T-cell (primary cell): Measurements from ENCODE around the gene AP4S1. TPM values are rescaled to one million over a fixed set of nuclear protein-coding genes. Genes with fewer than 3 reads are reported as not detected.

Source experiments
- ATAC-seq, 4 experiments: fragments of 200-7000 bp in 3 of 4; fragments of 150-1000 bp in 1 of 4; cut with Tn5 transposase; replicated peaks in 1 of 4; 1 replicate in 3 of 4; 2 replicates in 1 of 4; pipeline ENCODE4 v1.10.0; 2021; ENCODE audit warnings: moderate library complexity in 3 of 4, mild to moderate bottlenecking in 2 of 4, moderate number of reproducible peaks in 1 of 4
- CTCF ChIA-PET, 2 donors: fragments of 300-600 bp; sonication (Branson Sonifier 250); formaldehyde crosslinking; loops; one replicate each; lab custom pipeline; 2022; ENCODE audit warnings: antibody characterized with exemption in 2 of 2; lab: Charles Lee
- POLR2A ChIA-PET, 2 donors: fragments of 300-600 bp; sonication (Branson Sonifier 250); formaldehyde crosslinking; loops; one replicate each; lab custom pipeline; 2022; ENCODE audit warnings: antibody characterized with exemption in 2 of 2; lab: Charles Lee
- DNase-seq, 35 experiments: peaks; one replicate each; pipeline versions ENCODE4 v3.0.0 to v3.0.0-alpha.2; 2013 to 2023
- H3K27ac ChIP-seq: one replicate; pipeline ENCODE4 v1.5.1; 2013; ENCODE audit warnings: low read length
- H3K27me3 ChIP-seq, 2 experiments: replicated peaks in 1 of 2; 1 replicate in 1 of 2; 2 replicates in 1 of 2; pipeline versions ENCODE4 v1.6.1 to v1.7.0; 2013; ENCODE audit warnings: low read length in 1 of 2, mixed read lengths in 1 of 2; ENCODE audit not compliant: control insufficient read depth in 2 of 2, insufficient read depth in 2 of 2; ENCODE audit errors: extremely low read depth in 1 of 2
- H3K36me3 ChIP-seq, 2 donors: 1 replicate in 1 of 2; 2 replicates in 1 of 2; pipeline versions ENCODE4 v1.6.1 to v1.7.0; 2013; ENCODE audit warnings: low read length in 1 of 2; ENCODE audit not compliant: control insufficient read depth in 2 of 2, insufficient read depth in 1 of 2; ENCODE audit errors: extremely low read depth in 1 of 2
- H3K4me1 ChIP-seq, 2 experiments: 1 replicate in 1 of 2; 2 replicates in 1 of 2; pipeline versions ENCODE4 v1.6.1 to v1.7.0; 2013; ENCODE audit warnings: low read length in 2 of 2, mixed read lengths in 1 of 2; ENCODE audit not compliant: insufficient read depth in 2 of 2, control insufficient read depth in 1 of 2; ENCODE audit errors: extremely low read depth in 1 of 2
- H3K4me3 ChIP-seq, 2 donors: 1 replicate in 1 of 2; 2 replicates in 1 of 2; pipeline versions ENCODE4 v1.5.1 to v1.7.0; 2013; ENCODE audit warnings: mild to moderate bottlenecking in 2 of 2, low read length in 1 of 2, moderate library complexity in 1 of 2; ENCODE audit not compliant: control insufficient read depth in 1 of 2; ENCODE audit errors: extremely low read depth in 1 of 2
- H3K9me3 ChIP-seq: 2 replicates; pipeline ENCODE4 v1.7.0; 2013
- H3K27ac Mint-ChIP-seq, 2 donors: one replicate each; pipeline ENCODE4 v1.8.0; 2020 to 2021; ENCODE audit warnings: mild to moderate bottlenecking in 2 of 2, mixed read lengths in 2 of 2
- H3K27me3 Mint-ChIP-seq, 2 donors: one replicate each; pipeline ENCODE4 v1.8.0; 2021 to 2022; ENCODE audit warnings: mixed read lengths in 2 of 2
- H3K36me3 Mint-ChIP-seq: one replicate; pipeline ENCODE4 v1.8.0; 2021; ENCODE audit warnings: mixed read lengths
- H3K4me1 Mint-ChIP-seq, 3 donors: one replicate each; pipeline ENCODE4 v1.8.0; 2020 to 2022; ENCODE audit warnings: mixed read lengths in 3 of 3, mild to moderate bottlenecking in 1 of 3
- H3K4me3 Mint-ChIP-seq, 3 donors: one replicate each; pipeline ENCODE4 v1.8.0; 2020 to 2022; ENCODE audit warnings: mild to moderate bottlenecking in 3 of 3, mixed read lengths in 3 of 3, moderate library complexity in 3 of 3
- H3K9me3 Mint-ChIP-seq, 3 donors: one replicate each; pipeline ENCODE4 v1.8.0; 2020 to 2022; ENCODE audit warnings: mixed read lengths in 3 of 3
- WGBS: methylation state at CpG from one replicate; pipeline ENCODE4 v1.1.5; 2013; ENCODE audit warnings: missing lambda C conversion rate; ENCODE audit not compliant: insufficient coverage; 5-methylcytosine and 5-hydroxymethylcytosine counted together
- total RNA-seq, 35 experiments: library from RNA in 6 of 35; stranded (reverse) in 6 of 35; fragments of 120-200 nt in 1 of 35; gene quantifications; one replicate each; pipeline versions ENCODE4 v1.2.1 to v1.2.4 and lab custom pipeline; 2013 to 2026

AP4S1 gene
- total RNA-seq, 5 donors from 2014 or later (not counting 1 experiment from before 2014, with no cell fraction given), result 12.7 to 16.5 (median 14.7) TPM

GRCh38 chr14:31109257-31109656 lies 83.8 kb downstream of the AP4S1 start:
- ATAC-seq, result no peak

DNA sequence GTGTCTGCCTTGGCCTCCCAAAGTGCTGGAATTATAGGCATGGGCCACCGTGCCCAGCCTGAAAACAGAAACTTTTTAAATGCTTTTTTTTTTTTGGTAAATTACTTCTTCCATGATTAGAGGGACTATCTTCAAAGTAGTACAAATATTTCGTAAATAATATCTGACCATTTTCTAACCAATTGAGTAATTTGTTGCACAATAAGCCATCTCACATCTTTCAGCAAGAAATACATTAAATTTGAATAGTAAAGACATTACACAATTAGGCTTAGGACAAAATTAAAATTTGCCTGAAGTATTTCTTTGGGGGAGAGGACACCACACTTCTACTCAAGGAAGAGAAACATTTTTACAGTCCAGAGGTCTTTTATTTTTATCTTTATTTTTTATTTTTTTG lies 85.4 kb downstream of the AP4S1 start:
- peak overlapping the region in 1 of 2 donors; percentile 8 for H3K27ac Mint-ChIP-seq
- Histone ChIP-seq H3K9me3 (no peaks in the 10 kb centered on the region), H3K36me3 (peaks cover 3 to 92% of the 10 kb centered on the region in 2 donors), H3K4me1 (no peaks in the 10 kb centered on the region), H3K27me3 (no peaks in the 10 kb centered on the region), H3K4me3 (no peak overlapping the region), H3K27ac (no peak overlapping the region)
- WGBS, result no CpG with 5 or more reads among the region's 2 CpGs
- H3K4me3 Mint-ChIP-seq, result no peak overlapping the region
- POLR2A ChIA-PET, result no interaction called here
- H3K4me1 Mint-ChIP-seq, result no peaks in the 10 kb centered on the region
- DNase-seq, result no peak
- CTCF ChIA-PET, result no interaction called here
- peaks cover 34% of the 10 kb centered on the region for H3K36me3 Mint-ChIP-seq
- no peaks in the 10 kb centered on the region for H3K27me3 Mint-ChIP-seq
- H3K9me3 Mint-ChIP-seq, result no peaks in the 10 kb centered on the region
- no peak for ATAC-seq

More at GRCh38 chr14:31109257-31109656, 83.8 kb downstream of the AP4S1 start:
- ChIA-PET POLR2A (interaction anchor here in 1 of 2 donors (0.5 kb wide), 1 partner anchor 128 kb away, joined by 3 read pairs; no protein-coding TSS in a partner anchor), CTCF (interaction anchor here in 1 of 2 donors (0.6 kb wide), 1 partner anchor 8 kb away, joined by 4 read pairs; no protein-coding TSS in a partner anchor)
- H3K4me1 ChIP-seq, result no peaks in the 10 kb centered on the region
- Mint-ChIP-seq H3K4me1 (no peaks in the 10 kb centered on the region), H3K9me3 (no peaks in the 10 kb centered on the region), H3K27me3 (no peaks in the 10 kb centered on the region), H3K36me3 (peaks cover 40% of the 10 kb centered on the region), H3K27ac (peak overlapping the region in 1 of 2 donors; percentile 39), H3K4me3 (no peak overlapping the region)
- DNase-seq, result no peak
- 94% methylated on average over 8 of the region's 11 CpGs for WGBS
- no peaks in the 10 kb centered on the region for H3K9me3 ChIP-seq
- H3K27me3 ChIP-seq, result no peaks in the 10 kb centered on the region
- no peak overlapping the region for H3K27ac ChIP-seq
- H3K4me3 ChIP-seq, result no peak overlapping the region
- peaks cover 3 to 92% of the 10 kb centered on the region in 2 donors for H3K36me3 ChIP-seq

- Histone ChIP-seq H3K36me3 (peaks cover 3 to 92% of the 10 kb centered on the region in 2 donors), H3K9me3 (no peaks in the 10 kb centered on the region), H3K27ac (no peak overlapping the region), H3K4me3 (no peak overlapping the region), H3K27me3 (no peaks in the 10 kb centered on the region), H3K4me1 (no peaks in the 10 kb centered on the region)
- no peak for DNase-seq
- 86% methylated on average over 2 of the region's 3 CpGs for WGBS
- CTCF ChIA-PET, result no interaction called here
- no peaks in the 10 kb centered on the region for H3K27me3 Mint-ChIP-seq
- no peaks in the 10 kb centered on the region for H3K9me3 Mint-ChIP-seq
- ATAC-seq, result no peak
- no peak overlapping the region for H3K27ac Mint-ChIP-seq
- H3K4me1 Mint-ChIP-seq, result no peaks in the 10 kb centered on the region
- no peak overlapping the region for H3K4me3 Mint-ChIP-seq
- POLR2A ChIA-PET, result interaction anchor here in 1 of 2 donors (0.6 kb wide), 1 partner anchor 11 kb away, joined by 8 read pairs; no protein-coding TSS in a partner anchor
- peaks cover 48% of the 10 kb centered on the region for H3K36me3 Mint-ChIP-seq
These were observed 88.3 kb downstream of the AP4S1 start for GRCh38 chr14:31113794-31114193.

DNA sequence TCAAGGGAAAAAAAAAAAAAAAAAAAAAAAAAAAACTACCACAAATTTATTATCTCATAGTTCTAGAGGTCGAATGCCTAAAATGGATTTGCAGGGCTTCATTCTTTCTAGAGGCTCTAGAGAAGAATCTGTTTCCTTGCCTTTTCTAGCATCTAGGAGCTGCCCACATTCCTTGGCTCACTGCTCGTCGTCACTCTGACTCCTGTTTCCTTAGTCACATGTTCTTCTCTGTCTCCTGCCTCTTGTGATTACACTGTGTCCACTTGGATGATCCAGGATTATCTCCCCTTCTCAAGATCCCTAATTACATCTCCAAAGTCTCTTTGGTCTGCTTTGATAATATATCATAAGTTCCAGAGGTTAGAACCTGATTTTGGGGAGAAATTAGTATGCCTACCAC lies 93.4 kb downstream of the AP4S1 start:
- H3K4me1 ChIP-seq, result peaks cover 0 to 5% of the 10 kb centered on the region in 2 experiments
- Mint-ChIP-seq H3K4me1 (peaks cover 12 to 13% (median 12%) of the 10 kb centered on the region in 3 donors), H3K4me3 (no peak overlapping the region), H3K27ac (no peak overlapping the region), H3K9me3 (no peaks in the 10 kb centered on the region), H3K36me3 (peaks cover 60% of the 10 kb centered on the region), H3K27me3 (no peaks in the 10 kb centered on the region)
- H3K4me3 ChIP-seq, result no peak overlapping the region
- H3K36me3 ChIP-seq, result peaks cover 0 to 84% of the 10 kb centered on the region in 2 donors
- ATAC-seq (no peak), DNase-seq (no peak)
- no peaks in the 10 kb centered on the region for H3K27me3 ChIP-seq
- H3K9me3 ChIP-seq, result no peaks in the 10 kb centered on the region
- WGBS, result 100% methylated on average over 3 of the region's 3 CpGs
- no peak overlapping the region for H3K27ac ChIP-seq
- POLR2A ChIA-PET, result no interaction called here
- CTCF ChIA-PET, result no interaction called here

DNA sequence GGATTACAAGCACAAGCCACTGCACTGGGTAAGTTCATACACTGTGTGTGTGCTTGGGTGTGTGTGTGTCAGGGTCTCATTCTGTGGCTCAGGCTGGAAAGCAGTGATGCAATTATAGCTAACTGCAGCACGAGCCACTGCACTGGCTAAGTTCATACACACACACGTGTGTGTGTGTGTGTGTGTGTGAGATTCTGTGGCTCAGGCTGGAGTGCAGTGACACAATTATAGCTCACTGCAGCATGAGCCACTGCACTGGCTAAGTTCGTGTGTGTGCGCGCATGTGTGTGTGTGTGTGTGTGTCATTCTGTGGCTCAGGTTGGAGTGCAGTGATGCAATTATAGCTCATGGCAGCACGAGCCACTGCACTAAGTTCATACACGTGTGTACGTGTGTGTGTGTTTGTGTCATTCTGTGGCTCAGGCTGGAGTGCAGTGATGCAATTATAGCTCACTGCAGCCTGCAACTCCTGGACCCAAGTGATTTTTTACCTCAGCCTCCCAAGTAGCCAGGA lies 96.7 kb downstream of the AP4S1 start:
- Mint-ChIP-seq H3K9me3 (no peaks in the 10 kb centered on the region), H3K36me3 (peaks cover 50% of the 10 kb centered on the region), H3K4me3 (no peak overlapping the region), H3K27me3 (no peaks in the 10 kb centered on the region), H3K27ac (no peak overlapping the region), H3K4me1 (peaks cover 27 to 32% (median 28%) of the 10 kb centered on the region in 3 donors)
- no peaks in the 10 kb centered on the region for H3K27me3 ChIP-seq
- CTCF ChIA-PET, result interaction anchor here in 1 of 2 donors (0.6 to 0.7 kb wide), 2 partner anchors 235 to 372 kb away, joined by 3 read pairs; no protein-coding TSS in a partner anchor
- H3K27ac ChIP-seq, result no peak overlapping the region
- POLR2A ChIA-PET, result interaction anchor here in 1 of 2 donors (0.7 kb wide), 1 partner anchor 12 kb away, joined by 5 read pairs; no protein-coding TSS in a partner anchor
- peaks cover 11 to 19% of the 10 kb centered on the region in 2 experiments for H3K4me1 ChIP-seq
- peaks cover 0 to 59% of the 10 kb centered on the region in 2 donors for H3K36me3 ChIP-seq
- DNase-seq, result no peak
- 97% methylated on average over 5 of the region's 8 CpGs for WGBS
- no peak overlapping the region for H3K4me3 ChIP-seq
- ATAC-seq, result no peak
- no peaks in the 10 kb centered on the region for H3K9me3 ChIP-seq

DNA sequence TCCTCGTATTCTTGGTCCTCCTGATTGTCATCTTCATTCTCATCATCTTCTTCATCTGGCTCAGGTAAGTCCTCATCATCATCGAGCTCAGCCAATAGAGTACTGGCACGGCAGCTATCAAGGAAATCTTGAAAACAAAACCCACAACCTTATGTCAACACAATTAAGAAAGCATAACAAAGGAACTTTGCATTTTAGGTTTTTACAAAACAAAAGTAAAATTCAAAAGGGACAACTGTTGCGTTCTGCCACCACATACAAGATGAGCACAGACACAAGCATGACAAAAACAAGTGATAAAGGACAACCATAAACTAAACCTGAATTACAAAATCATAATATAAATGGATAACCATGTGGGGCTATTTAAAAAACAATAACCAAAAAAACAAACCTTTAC lies 97.5 kb downstream of the AP4S1 start:
- POLR2A ChIA-PET, result interaction anchor here in 1 of 2 donors (0.7 kb wide), 1 partner anchor 13 kb away, joined by 5 read pairs; no protein-coding TSS in a partner anchor

More for the DNA sequence above, 97.5 kb downstream of the AP4S1 start:
- H3K4me3 Mint-ChIP-seq, result no peak overlapping the region
- no peaks in the 10 kb centered on the region for H3K9me3 Mint-ChIP-seq
- no peak overlapping the region for H3K27ac ChIP-seq
- peaks cover 0 to 51% of the 10 kb centered on the region in 2 donors for H3K36me3 ChIP-seq
- peaks cover 51% of the 10 kb centered on the region for H3K36me3 Mint-ChIP-seq
- CTCF ChIA-PET, result interaction anchor here in 1 of 2 donors (0.6 kb wide), 1 partner anchor 373 kb away, joined by 3 read pairs; no protein-coding TSS in a partner anchor
- 88% methylated on average over 1 of the region's 4 CpGs for WGBS
- peaks cover 11 to 25% of the 10 kb centered on the region in 2 experiments for H3K4me1 ChIP-seq
- no peak overlapping the region for H3K27ac Mint-ChIP-seq
- no peak for ATAC-seq
- H3K4me3 ChIP-seq, result no peak overlapping the region
- no peaks in the 10 kb centered on the region for H3K27me3 ChIP-seq
- H3K9me3 ChIP-seq, result no peaks in the 10 kb centered on the region
- DNase-seq, result no peak
- peaks cover 33 to 39% (median 35%) of the 10 kb centered on the region in 3 donors for H3K4me1 Mint-ChIP-seq
- no peaks in the 10 kb centered on the region for H3K27me3 Mint-ChIP-seq
